GM12873 (cell line): ENCODE results near the gene TSSK2.
A peak's percentile ranks its signal among the peaks of the same experiment; 100 is the strongest.

Experiments used
- TF ChIP-seq, protein P1 (sequence below): IDR thresholded peaks from 2 replicates; pipeline ENCODE4 v1.5.1; 2012; ENCODE audit warnings: low read depth, mild to moderate bottlenecking, moderate library complexity, low read length, control low read depth; ENCODE audit not compliant: insufficient read depth; ENCODE audit errors: missing control alignments

TSSK2 gene

DNA sequence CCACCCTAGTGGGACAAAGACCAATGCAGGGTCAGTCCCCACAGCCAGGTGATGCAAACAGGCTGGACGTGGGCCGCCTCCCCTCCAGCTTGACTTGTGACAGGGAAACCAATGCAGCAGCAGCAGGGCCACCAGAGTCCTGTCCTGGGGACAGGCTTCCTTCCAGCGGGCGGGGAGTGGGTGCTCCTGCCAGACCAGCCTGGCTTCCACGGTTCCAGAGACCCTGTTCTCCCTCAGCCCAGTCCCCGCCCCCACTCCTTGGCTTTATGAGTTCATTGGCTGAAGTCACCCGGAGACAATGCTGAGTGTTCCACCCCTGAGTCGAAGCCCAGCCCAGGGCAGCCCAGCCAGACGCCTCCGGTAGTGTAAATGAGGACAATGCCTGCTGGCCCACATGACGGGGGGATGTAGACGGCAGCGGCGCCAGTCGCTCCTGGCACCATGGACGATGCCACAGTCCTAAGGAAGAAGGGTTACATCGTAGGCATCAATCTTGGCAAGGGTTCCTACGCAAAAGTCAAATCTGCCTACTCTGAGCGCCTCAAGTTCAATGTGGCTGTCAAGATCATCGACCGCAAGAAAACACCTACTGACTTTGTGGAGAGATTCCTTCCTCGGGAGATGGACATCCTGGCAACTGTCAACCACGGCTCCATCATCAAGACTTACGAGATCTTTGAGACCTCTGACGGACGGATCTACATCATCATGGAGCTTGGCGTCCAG is at the start of gene TSSK2:
TSSK2 (plus strand) TSS at position 350 of the 726 bp plus-strand sequence; CDS start at position 442, 92 bp downstream.
- TF ChIP-seq, protein P1, sequence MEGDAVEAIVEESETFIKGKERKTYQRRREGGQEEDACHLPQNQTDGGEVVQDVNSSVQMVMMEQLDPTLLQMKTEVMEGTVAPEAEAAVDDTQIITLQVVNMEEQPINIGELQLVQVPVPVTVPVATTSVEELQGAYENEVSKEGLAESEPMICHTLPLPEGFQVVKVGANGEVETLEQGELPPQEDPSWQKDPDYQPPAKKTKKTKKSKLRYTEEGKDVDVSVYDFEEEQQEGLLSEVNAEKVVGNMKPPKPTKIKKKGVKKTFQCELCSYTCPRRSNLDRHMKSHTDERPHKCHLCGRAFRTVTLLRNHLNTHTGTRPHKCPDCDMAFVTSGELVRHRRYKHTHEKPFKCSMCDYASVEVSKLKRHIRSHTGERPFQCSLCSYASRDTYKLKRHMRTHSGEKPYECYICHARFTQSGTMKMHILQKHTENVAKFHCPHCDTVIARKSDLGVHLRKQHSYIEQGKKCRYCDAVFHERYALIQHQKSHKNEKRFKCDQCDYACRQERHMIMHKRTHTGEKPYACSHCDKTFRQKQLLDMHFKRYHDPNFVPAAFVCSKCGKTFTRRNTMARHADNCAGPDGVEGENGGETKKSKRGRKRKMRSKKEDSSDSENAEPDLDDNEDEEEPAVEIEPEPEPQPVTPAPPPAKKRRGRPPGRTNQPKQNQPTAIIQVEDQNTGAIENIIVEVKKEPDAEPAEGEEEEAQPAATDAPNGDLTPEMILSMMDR = no peak

DNA sequence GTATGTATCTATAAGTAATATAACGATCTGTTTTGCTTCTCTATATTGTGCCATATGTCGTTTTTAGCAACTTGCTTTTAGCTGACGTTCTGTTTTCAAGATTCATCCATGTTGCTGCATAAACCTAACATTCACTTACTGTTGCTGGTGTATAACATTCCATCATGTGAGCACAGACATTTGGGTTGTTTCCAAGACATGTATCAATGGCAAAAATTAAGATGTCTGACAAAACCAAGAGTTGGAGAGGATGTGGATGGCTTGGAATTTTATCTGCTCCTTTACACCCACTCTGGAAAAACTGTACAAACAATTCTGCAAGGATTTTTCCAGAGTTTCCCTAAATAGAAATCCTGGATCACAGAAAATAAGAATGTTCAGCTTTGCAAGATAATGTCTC is 49.8 kb upstream of the TSSK2 start:
- TF ChIP-seq, protein P1 = no peak

DNA sequence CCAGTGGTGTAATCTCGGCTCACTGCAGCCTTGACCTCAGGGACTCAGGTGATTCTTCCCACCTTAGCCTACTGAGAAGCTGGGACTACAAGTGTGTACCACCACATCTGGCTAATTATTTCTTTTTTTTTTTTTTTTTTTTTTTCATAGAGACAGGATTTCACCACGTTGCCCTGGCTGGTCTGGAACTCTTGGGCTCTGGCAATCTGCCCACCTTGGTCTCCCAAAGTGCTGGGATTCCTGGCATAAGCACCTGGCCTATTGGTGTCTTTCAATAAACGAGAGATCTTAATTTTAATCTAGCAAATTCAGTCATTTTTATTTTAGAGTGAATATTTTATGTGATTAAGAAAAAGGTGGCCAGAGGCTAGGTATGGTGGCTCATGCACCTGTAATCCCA is 49.0 kb upstream of the TSSK2 start:
- TF ChIP-seq, protein P1 = no peak

DNA sequence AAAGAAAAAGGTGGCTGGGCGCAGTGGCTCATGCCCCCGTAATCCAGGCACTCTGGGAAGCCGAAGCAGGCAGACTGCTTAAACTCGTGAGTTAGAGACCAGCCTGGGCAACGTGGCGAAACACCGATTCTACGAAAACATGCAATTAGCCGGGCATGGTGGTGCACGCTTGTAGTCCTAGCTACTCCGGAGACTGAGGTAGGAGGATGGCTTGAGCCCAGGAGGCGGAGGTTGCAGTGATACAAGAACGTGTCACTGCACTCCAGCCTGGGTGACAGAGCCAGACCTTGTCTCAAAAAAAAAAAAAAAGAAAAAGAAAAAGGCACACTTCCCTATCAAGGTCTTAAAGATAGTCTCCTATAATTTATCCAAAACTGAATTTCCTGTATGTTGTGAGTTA is 48.3 kb upstream of the TSSK2 start:
- TF ChIP-seq, protein P1 = no peak

DNA sequence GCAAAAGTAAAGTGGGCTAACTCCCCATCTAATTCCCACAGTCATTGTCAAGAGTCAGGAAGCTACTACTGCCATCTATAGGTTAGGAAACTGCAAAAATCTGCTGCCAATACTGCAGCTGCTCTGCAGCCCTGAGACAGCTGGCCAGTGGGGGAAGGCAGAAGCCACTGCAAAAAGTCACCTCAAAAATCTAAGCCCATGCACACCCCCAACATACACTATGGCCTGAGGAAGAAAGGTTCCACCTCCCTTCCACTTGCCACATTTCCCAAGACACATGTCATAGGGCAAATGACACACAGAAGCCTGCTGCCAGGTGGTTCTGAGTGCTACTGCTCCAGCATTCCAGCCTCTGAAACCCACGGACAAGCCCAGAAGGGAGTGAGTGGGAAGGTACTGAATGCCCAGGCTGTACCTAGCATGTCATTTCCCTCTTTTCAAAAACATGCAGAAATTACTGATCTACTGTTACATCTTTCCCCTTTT is 45.8 kb upstream of the TSSK2 start:
- TF ChIP-seq, protein P1 = peak; percentile 48

DNA sequence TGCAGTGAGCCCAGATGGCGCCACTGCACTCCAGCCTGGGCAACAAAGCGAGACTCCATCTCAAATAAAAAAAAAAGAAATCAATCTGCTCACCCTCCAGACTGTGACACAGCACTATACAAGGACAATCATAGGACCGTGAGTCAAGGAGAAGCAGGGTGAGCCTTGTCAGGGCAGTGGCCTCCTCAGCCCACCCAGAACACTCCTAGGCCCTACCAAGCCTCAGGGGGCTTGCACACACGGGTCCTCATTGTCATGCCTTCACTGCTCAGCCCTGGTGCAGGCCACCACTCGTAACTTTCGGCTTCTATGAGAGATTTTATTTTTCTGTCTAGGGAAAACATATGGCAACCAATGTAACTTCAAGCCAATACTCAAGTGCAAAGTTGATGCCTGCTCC is 44.7 kb upstream of the TSSK2 start:
- TF ChIP-seq, protein P1 = no peak

DNA sequence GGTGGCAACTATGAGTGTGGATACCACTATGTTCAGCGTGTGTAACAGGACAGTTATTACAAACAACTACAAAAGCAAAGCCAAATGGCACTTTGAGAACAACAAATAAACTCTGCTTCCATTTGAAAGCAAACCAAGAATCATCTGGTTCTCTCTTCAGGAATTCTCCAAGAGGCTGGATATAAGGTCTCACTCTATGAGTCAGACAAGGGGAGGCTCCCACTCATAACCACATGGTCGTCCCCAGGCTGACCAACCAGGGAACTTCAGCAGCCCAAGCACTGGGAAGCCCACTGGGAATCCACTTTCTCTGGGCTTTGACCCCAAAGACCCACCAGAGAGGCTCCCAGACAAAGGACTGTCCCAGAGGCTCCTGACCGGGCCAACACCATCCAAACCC is 44.2 kb upstream of the TSSK2 start:
- TF ChIP-seq, protein P1 = no peak
